Measurements from ENCODE around the gene SYF2. TPM values are rescaled to one million over a fixed set of nuclear protein-coding genes. Genes with fewer than 3 reads are reported as not detected.

Gene SYF2
- total and polyA plus RNA-seq, 12 donors, result 34.8 to 86.3 (median 56.5) TPM

GRCh38 chr1:25219661-25220251 is 12.5 kb downstream of the SYF2 start:
- DNase-seq, result no peak
- Histone ChIP-seq H3K4me1 (replicated peaks in 1 of 2) (no peaks in the 10 kb centered on the region), H3K9me3 (replicated peaks in 1 of 3) (no peaks in the 10 kb centered on the region), H3K27ac (no peak overlapping the region), H3K4me3 (no peak overlapping the region), H3K36me3 (replicated peaks in 1 of 2) (peaks cover 0 to 51% of the 10 kb centered on the region in 2 donors), H3K27me3 (no peaks in the 10 kb centered on the region)
- TF ChIP-seq, protein P1, sequence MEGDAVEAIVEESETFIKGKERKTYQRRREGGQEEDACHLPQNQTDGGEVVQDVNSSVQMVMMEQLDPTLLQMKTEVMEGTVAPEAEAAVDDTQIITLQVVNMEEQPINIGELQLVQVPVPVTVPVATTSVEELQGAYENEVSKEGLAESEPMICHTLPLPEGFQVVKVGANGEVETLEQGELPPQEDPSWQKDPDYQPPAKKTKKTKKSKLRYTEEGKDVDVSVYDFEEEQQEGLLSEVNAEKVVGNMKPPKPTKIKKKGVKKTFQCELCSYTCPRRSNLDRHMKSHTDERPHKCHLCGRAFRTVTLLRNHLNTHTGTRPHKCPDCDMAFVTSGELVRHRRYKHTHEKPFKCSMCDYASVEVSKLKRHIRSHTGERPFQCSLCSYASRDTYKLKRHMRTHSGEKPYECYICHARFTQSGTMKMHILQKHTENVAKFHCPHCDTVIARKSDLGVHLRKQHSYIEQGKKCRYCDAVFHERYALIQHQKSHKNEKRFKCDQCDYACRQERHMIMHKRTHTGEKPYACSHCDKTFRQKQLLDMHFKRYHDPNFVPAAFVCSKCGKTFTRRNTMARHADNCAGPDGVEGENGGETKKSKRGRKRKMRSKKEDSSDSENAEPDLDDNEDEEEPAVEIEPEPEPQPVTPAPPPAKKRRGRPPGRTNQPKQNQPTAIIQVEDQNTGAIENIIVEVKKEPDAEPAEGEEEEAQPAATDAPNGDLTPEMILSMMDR (IDR thresholded peaks at IDR 0.05), result no peak
- TF ChIP-seq POLR2A (IDR thresholded peaks at IDR 0.05), result no peak
- 96 to 97% (median 96%) methylated on average over 9 of the region's 9 CpGs for WGBS, 4 donors
- intact Hi-C loops (cut with DNase I), result loop anchor here in 1 of 2 donors (10.0 kb wide), 1 partner anchor 565 kb away; no protein-coding TSS in a partner anchor

DNA sequence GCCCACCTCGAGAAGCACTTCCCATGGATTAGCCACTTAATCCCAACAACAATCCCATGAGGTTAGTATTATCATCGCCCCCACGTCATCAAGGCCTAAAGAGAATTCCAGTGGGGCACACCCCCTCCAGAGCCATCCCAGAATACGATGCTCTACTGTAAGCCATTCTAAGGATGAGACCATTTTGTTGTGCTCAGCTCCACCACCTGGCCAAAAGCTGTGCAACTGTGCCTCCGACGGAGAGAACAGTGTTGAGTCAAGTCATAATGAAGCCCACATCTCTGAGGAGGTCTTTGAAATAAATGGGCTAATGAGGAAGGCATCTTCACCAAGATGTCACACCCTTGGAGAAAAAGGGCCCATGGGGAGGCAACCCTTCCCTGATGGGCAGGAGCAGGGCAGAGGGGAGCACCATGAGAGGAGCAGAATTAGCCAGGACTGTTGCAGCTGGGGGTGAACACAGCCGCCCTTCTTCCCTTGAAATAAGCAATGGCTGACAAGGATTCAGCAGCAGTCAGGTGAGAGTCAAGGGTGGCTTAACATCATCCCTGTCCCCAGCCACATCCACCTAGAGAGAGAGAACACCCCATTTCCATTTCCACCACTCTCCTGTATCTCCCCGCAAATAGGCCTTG is 14.6 kb downstream of the SYF2 start:
- H3K27me3 ChIP-seq, result no peaks in the 10 kb centered on the region
- TF ChIP-seq, protein P1 (IDR thresholded peaks at IDR 0.05), result no peak
- TF ChIP-seq POLR2A (IDR thresholded peaks at IDR 0.05), result no peak
- DNase-seq, result no peak
- H3K9me3 ChIP-seq (replicated peaks in 1 of 3), result no peaks in the 10 kb centered on the region
- peaks cover 0 to 31% of the 10 kb centered on the region in 2 donors for H3K36me3 ChIP-seq (replicated peaks in 1 of 2)
- intact Hi-C loops (cut with DNase I), result no loop called here
- H3K4me3 ChIP-seq, result no peak overlapping the region
- WGBS, 4 donors, result 85 to 88% (median 86%) methylated on average over 8 of the region's 8 CpGs
- H3K27ac ChIP-seq, result no peak overlapping the region
- H3K4me1 ChIP-seq (replicated peaks in 1 of 2), result no peaks in the 10 kb centered on the region

GRCh38 chr1:25217015-25217414 is 15.3 kb downstream of the SYF2 start:
- DNase-seq, result no peak
- Histone ChIP-seq H3K4me1 (replicated peaks in 1 of 2) (no peaks in the 10 kb centered on the region), H3K9me3 (replicated peaks in 1 of 3) (no peaks in the 10 kb centered on the region), H3K27ac (no peak overlapping the region), H3K27me3 (no peaks in the 10 kb centered on the region), H3K36me3 (replicated peaks in 1 of 2) (peaks cover 0 to 24% of the 10 kb centered on the region in 2 donors), H3K4me3 (no peak overlapping the region)
- intact Hi-C loops (cut with DNase I), result no loop called here
- 75 to 92% (median 85%) methylated on average over 3 of the region's 3 CpGs for WGBS, 4 donors
- TF ChIP-seq POLR2A (IDR thresholded peaks at IDR 0.05), result no peak
- TF ChIP-seq, protein P1 (IDR thresholded peaks at IDR 0.05), result no peak

DNA sequence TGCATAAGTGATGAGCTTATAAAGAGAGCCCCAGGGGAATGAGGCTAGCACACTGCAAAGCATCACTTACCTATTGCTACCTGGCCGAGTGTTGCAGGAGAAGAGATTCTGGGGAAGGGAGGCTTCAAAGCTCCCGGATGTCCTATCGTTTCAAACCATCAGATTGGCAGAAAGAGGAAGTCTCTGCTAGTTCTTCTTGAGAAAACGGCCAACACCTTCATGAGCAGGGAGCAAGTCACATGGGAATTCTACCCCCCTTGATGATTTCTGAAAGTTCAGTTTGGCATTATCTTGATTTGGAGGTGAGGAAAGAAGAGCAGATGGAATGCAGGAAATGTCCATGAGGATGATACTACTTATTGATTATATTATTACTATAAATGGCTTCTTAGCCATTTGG is 16.2 kb downstream of the SYF2 start:
- DNase-seq, result no peak
- Histone ChIP-seq H3K4me1 (replicated peaks in 1 of 2) (no peaks in the 10 kb centered on the region), H3K4me3 (no peak overlapping the region), H3K27me3 (no peaks in the 10 kb centered on the region), H3K36me3 (replicated peaks in 1 of 2) (peaks cover 0 to 15% of the 10 kb centered on the region in 2 donors), H3K27ac (no peak overlapping the region), H3K9me3 (replicated peaks in 1 of 3) (no peaks in the 10 kb centered on the region)
- intact Hi-C loops (cut with DNase I), result no loop called here
- TF ChIP-seq POLR2A (IDR thresholded peaks at IDR 0.05), result no peak
- TF ChIP-seq, protein P1 (IDR thresholded peaks at IDR 0.05), result no peak
- 68 to 76% (median 73%) methylated on average over 4 of the region's 4 CpGs for WGBS, 4 donors

All from adrenal gland (tissue), 12 donors.